ENCODE measurements around the gene KRTAP1-1. TPM values are rescaled to one million over a fixed set of nuclear protein-coding genes. Genes with fewer than 3 reads are reported as not detected.

Gene KRTAP1-1
- total RNA-seq, 1 experiment from 2014 or later, result not detected

GRCh38 chr17:41082626-41083025, 41.4 kb upstream of the KRTAP1-1 start:
- ATAC-seq (no peak), DNase-seq (ENCODE audit: low read depth, low spot score) (no peak)
- TF ChIP-seq ATF3 (IDR thresholded peaks at IDR 0.05), result no peak
- no peak for TF ChIP-seq ZBTB33 (IDR thresholded peaks at IDR 0.05; ENCODE audit: extremely low read depth, insufficient replicate concordance, low read length)
- CTCF ChIA-PET, result no interaction called here
- Histone ChIP-seq H3K4me1 (ENCODE audit: control insufficient read depth in 1 of 2, insufficient read depth in 2 of 2, low read length in 2 of 2) (peaks cover 20 to 57% of the 10 kb centered on the region in 2 experiments), H3K4me2 (ENCODE audit: low read length) (peak overlapping the region; percentile 24), H3K36me3 (ENCODE audit: control insufficient read depth in 1 of 2, insufficient read depth in 2 of 2, low read length in 2 of 2) (peaks cover 0 to 38% of the 10 kb centered on the region in 2 experiments; a peak in 2 of 4 replicates), H4K20me1 (ENCODE audit: insufficient read depth) (no peaks in the 10 kb centered on the region), H3K79me2 (ENCODE audit: insufficient read depth, low read length) (peaks cover 58% of the 10 kb centered on the region), H3K27ac (ENCODE audit: low read depth, low read length) (peak overlapping the region; percentile 67; the same call in 1 of the 2 replicates), H3K4me3 (replicated peaks in 1 of 2; ENCODE audit: low read depth in 1 of 2, low read length in 2 of 2) (peak overlapping the region in 1 of 2 experiments; percentile 14; a peak in 1 of 4 replicates), H3K27me3 (ENCODE audit: insufficient read depth, low read length) (no peaks in the 10 kb centered on the region), H2AFZ (ENCODE audit: low read depth, low read length, poor library complexity, severe bottlenecking) (no peak overlapping the region), H3K9me3 (ENCODE audit: control insufficient read depth in 1 of 2, insufficient read depth in 1 of 2, low read depth in 1 of 2, low read length in 2 of 2) (no peaks in the 10 kb centered on the region), H3K9ac (ENCODE audit: low read length) (peak overlapping the region; percentile 20; the same call in 1 of the 2 replicates), H3K9me2 (ENCODE audit: insufficient read depth) (no peaks in the 10 kb centered on the region)
- intact Hi-C loops (cut with micrococcal nuclease), result no loop called here
- BruUV-seq (replicated peaks), result TSS peak; percentile 49
- RAD21 ChIA-PET (ENCODE audit: low non-redundant PET in 1 of 2, low total read pairs in 2 of 2, uncharacterized antibody in 2 of 2, unreplicated experiment in 2 of 2), result no interaction called here
- POLR2A ChIA-PET, result no interaction called here

- Histone ChIP-seq H3K36me3 (ENCODE audit: control insufficient read depth in 1 of 2, insufficient read depth in 2 of 2, low read length in 2 of 2) (peaks cover 0 to 76% of the 10 kb centered on the region in 2 experiments; a peak in 2 of 4 replicates), H3K4me2 (ENCODE audit: low read length) (no peak overlapping the region), H3K79me2 (ENCODE audit: insufficient read depth, low read length) (peaks cover 80% of the 10 kb centered on the region), H3K27ac (ENCODE audit: low read depth, low read length) (no peak overlapping the region), H3K27me3 (ENCODE audit: insufficient read depth, low read length) (no peaks in the 10 kb centered on the region), H3K9ac (ENCODE audit: low read length) (no peak overlapping the region), H3K9me3 (ENCODE audit: control insufficient read depth in 1 of 2, insufficient read depth in 1 of 2, low read depth in 1 of 2, low read length in 2 of 2) (no peaks in the 10 kb centered on the region), H2AFZ (ENCODE audit: low read depth, low read length, poor library complexity, severe bottlenecking) (no peak overlapping the region), H3K4me3 (replicated peaks in 1 of 2; ENCODE audit: low read depth in 1 of 2, low read length in 2 of 2) (no peak overlapping the region), H3K4me1 (ENCODE audit: control insufficient read depth in 1 of 2, insufficient read depth in 2 of 2, low read length in 2 of 2) (peaks cover 0 to 58% of the 10 kb centered on the region in 2 experiments; a peak in 2 of 4 replicates), H4K20me1 (ENCODE audit: insufficient read depth) (no peaks in the 10 kb centered on the region), H3K9me2 (ENCODE audit: insufficient read depth) (no peaks in the 10 kb centered on the region)
- ATAC-seq (no peak), DNase-seq (ENCODE audit: low read depth, low spot score) (no peak)
- POLR2A ChIA-PET, result no interaction called here
- CTCF ChIA-PET, result no interaction called here
- intact Hi-C loops (cut with micrococcal nuclease), result no loop called here
- RAD21 ChIA-PET (ENCODE audit: low non-redundant PET in 1 of 2, low total read pairs in 2 of 2, uncharacterized antibody in 2 of 2, unreplicated experiment in 2 of 2), result no interaction called here
- BruUV-seq (replicated peaks), result no TSS peak
- TF ChIP-seq ZNF274 (IDR thresholded peaks at IDR 0.05; ENCODE audit: low read depth, low read length) (no peak), CEBPB (IDR thresholded peaks at IDR 0.05; ENCODE audit: low read depth) (no peak), SP1 (IDR thresholded peaks at IDR 0.05; ENCODE audit: low read depth) (no peak), EGR1 (IDR thresholded peaks at IDR 0.05; ENCODE audit: low read depth) (no peak), ZBTB33 (IDR thresholded peaks at IDR 0.05; ENCODE audit: extremely low read depth, insufficient replicate concordance, low read length) (no peak), EZH2 (IDR thresholded peaks at IDR 0.05) (no peak), YY1 (IDR thresholded peaks at IDR 0.05; ENCODE audit: extremely low read depth, insufficient replicate concordance, low read depth, low read length) (no peak), EZH2phosphoT487 (IDR thresholded peaks at IDR 0.05; ENCODE audit: borderline replicate concordance) (no peak), JUND (IDR thresholded peaks at IDR 0.05) (no peak), ATF3 (IDR thresholded peaks at IDR 0.05) (no peak)
- TF ChIP-seq, protein P1, sequence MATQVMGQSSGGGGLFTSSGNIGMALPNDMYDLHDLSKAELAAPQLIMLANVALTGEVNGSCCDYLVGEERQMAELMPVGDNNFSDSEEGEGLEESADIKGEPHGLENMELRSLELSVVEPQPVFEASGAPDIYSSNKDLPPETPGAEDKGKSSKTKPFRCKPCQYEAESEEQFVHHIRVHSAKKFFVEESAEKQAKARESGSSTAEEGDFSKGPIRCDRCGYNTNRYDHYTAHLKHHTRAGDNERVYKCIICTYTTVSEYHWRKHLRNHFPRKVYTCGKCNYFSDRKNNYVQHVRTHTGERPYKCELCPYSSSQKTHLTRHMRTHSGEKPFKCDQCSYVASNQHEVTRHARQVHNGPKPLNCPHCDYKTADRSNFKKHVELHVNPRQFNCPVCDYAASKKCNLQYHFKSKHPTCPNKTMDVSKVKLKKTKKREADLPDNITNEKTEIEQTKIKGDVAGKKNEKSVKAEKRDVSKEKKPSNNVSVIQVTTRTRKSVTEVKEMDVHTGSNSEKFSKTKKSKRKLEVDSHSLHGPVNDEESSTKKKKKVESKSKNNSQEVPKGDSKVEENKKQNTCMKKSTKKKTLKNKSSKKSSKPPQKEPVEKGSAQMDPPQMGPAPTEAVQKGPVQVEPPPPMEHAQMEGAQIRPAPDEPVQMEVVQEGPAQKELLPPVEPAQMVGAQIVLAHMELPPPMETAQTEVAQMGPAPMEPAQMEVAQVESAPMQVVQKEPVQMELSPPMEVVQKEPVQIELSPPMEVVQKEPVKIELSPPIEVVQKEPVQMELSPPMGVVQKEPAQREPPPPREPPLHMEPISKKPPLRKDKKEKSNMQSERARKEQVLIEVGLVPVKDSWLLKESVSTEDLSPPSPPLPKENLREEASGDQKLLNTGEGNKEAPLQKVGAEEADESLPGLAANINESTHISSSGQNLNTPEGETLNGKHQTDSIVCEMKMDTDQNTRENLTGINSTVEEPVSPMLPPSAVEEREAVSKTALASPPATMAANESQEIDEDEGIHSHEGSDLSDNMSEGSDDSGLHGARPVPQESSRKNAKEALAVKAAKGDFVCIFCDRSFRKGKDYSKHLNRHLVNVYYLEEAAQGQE (IDR thresholded peaks at IDR 0.05; ENCODE audit: low read depth), result no peak
Observed at GRCh38 chr17:41076788-41077187, 35.5 kb upstream of the KRTAP1-1 start.

All from HCT116 (cell line).